ENCODE results near the gene MIPOL1.

DNA sequence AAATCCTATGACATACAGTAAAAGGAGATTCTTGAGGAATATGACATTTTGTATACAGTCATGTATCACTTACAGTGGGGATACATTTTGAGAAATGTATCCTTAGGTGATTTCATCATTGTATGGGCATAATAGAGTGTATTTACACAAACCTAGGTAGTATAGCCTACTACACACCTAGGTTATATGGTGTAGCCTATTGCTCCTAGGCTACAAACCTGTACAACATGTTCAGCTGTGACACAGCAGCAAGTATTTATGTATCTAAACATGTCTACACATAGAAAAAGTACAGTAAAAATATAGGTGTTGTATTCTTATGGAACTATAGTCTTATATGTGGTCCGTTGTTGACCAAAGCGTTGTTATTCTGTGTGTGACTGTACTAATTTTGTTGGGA lies 218.5 kb downstream of the MIPOL1 start:
- TF ChIP-seq ZBTB21 (tag by site-specific recombination; IDR thresholded peaks at IDR 0.05): no peak
- TF ChIP-seq, protein P1, sequence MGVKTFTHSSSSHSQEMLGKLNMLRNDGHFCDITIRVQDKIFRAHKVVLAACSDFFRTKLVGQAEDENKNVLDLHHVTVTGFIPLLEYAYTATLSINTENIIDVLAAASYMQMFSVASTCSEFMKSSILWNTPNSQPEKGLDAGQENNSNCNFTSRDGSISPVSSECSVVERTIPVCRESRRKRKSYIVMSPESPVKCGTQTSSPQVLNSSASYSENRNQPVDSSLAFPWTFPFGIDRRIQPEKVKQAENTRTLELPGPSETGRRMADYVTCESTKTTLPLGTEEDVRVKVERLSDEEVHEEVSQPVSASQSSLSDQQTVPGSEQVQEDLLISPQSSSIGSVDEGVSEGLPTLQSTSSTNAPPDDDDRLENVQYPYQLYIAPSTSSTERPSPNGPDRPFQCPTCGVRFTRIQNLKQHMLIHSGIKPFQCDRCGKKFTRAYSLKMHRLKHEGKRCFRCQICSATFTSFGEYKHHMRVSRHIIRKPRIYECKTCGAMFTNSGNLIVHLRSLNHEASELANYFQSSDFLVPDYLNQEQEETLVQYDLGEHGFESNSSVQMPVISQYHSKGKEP (tag by site-specific recombination; IDR thresholded peaks at IDR 0.05): no peak
- no peak for TF ChIP-seq CTCF (tag by site-specific recombination; IDR thresholded peaks at IDR 0.05)
- no peak for TF ChIP-seq ZBTB1 (tag by site-specific recombination; IDR thresholded peaks at IDR 0.05)
- no peak for TF ChIP-seq BCL11B (tag by site-specific recombination; IDR thresholded peaks at IDR 0.05; ENCODE audit: low read depth)
- no peak for TF ChIP-seq ZNF555 (tag by site-specific recombination; conservative IDR thresholded peaks at IDR 0.05)
- TF ChIP-seq REPIN1 (tag by site-specific recombination; IDR thresholded peaks at IDR 0.05; ENCODE audit: low read depth): no peak
- TF ChIP-seq SETDB1 (IDR thresholded peaks at IDR 0.05; ENCODE audit: insufficient read length, low read length): no peak
- TF ChIP-seq PRDM1 (tag by site-specific recombination; IDR thresholded peaks at IDR 0.05): no peak
- TF ChIP-seq ZNF670 (tag by site-specific recombination; IDR thresholded peaks at IDR 0.05; ENCODE audit: low read depth): no peak
- TF ChIP-seq KLF8 (tag by site-specific recombination; IDR thresholded peaks at IDR 0.05): no peak
- no peak for TF ChIP-seq ZBTB17 (tag by site-specific recombination; IDR thresholded peaks at IDR 0.05)
